ENCODE measurements around the gene TCF7L1.

TCF7L1 gene

GRCh38 chr2:85255456-85255812 lies 122.2 kb downstream of the TCF7L1 start:
- Mint-ChIP-seq H3K36me3 (no peaks in the 10 kb centered on the region), H3K4me3 (no peak overlapping the region), H3K4me1 (no peaks in the 10 kb centered on the region), H3K27ac (no peak overlapping the region), H3K9me3 (no peaks in the 10 kb centered on the region)
- no peak for ATAC-seq
- no peak for DNase-seq (ENCODE audit: low spot score in 2 of 2)

- Mint-ChIP-seq H3K9me3 (no peaks in the 10 kb centered on the region), H3K27ac (no peak overlapping the region), H3K4me3 (no peak overlapping the region), H3K4me1 (no peaks in the 10 kb centered on the region), H3K36me3 (no peaks in the 10 kb centered on the region)
- DNase-seq (ENCODE audit: low spot score in 2 of 2) (no peak), ATAC-seq (no peak)
These were observed 122.8 kb downstream of the TCF7L1 start for GRCh38 chr2:85255813-85256594.

- H3K9me3 Mint-ChIP-seq: no peaks in the 10 kb centered on the region
- H3K4me3 Mint-ChIP-seq: no peak overlapping the region
- ATAC-seq: no peak
- no peaks in the 10 kb centered on the region for H3K4me1 Mint-ChIP-seq
- no peak for DNase-seq (ENCODE audit: low spot score in 2 of 2)
- no peak overlapping the region for H3K27ac Mint-ChIP-seq
- H3K36me3 Mint-ChIP-seq: no peaks in the 10 kb centered on the region
These were observed 124.3 kb downstream of the TCF7L1 start for GRCh38 chr2:85257359-85257969.

GRCh38 chr2:85257970-85258605 lies 124.9 kb downstream of the TCF7L1 start:
- Mint-ChIP-seq H3K4me3 (no peak overlapping the region), H3K9me3 (no peaks in the 10 kb centered on the region), H3K27ac (no peak overlapping the region), H3K4me1 (no peaks in the 10 kb centered on the region), H3K36me3 (no peaks in the 10 kb centered on the region)
- peak; percentile 31 for ATAC-seq
- no peak for DNase-seq (ENCODE audit: low spot score in 2 of 2)

GRCh38 chr2:85259101-85259590 lies 126.0 kb downstream of the TCF7L1 start:
- H3K4me1 Mint-ChIP-seq: no peaks in the 10 kb centered on the region

GRCh38 chr2:85259879-85260278 lies 126.7 kb downstream of the TCF7L1 start:
- Mint-ChIP-seq H3K36me3 (no peaks in the 10 kb centered on the region), H3K27ac (no peak overlapping the region), H3K4me3 (no peak overlapping the region), H3K4me1 (no peaks in the 10 kb centered on the region), H3K9me3 (no peaks in the 10 kb centered on the region)
- ATAC-seq: no peak
- DNase-seq (ENCODE audit: low spot score in 2 of 2): no peak

More at GRCh38 chr2:85259101-85259590, 126.0 kb downstream of the TCF7L1 start:
- Mint-ChIP-seq H3K9me3 (no peaks in the 10 kb centered on the region), H3K36me3 (no peaks in the 10 kb centered on the region), H3K27ac (no peak overlapping the region), H3K4me3 (no peak overlapping the region)
- no peak for DNase-seq (ENCODE audit: low spot score in 2 of 2)
- ATAC-seq: no peak

- DNase-seq (ENCODE audit: low spot score in 2 of 2): no peak
- no peaks in the 10 kb centered on the region for H3K36me3 Mint-ChIP-seq
- no peaks in the 10 kb centered on the region for H3K4me1 Mint-ChIP-seq
- no peaks in the 10 kb centered on the region for H3K9me3 Mint-ChIP-seq
- no peak overlapping the region for H3K27ac Mint-ChIP-seq
- ATAC-seq: no peak
- H3K4me3 Mint-ChIP-seq: no peak overlapping the region
These were observed 130.4 kb downstream of the TCF7L1 start for GRCh38 chr2:85263591-85263990.

- no peak for ATAC-seq
- DNase-seq (ENCODE audit: low spot score in 2 of 2): no peak
- Mint-ChIP-seq H3K9me3 (no peaks in the 10 kb centered on the region), H3K27ac (no peak overlapping the region), H3K4me3 (no peak overlapping the region), H3K36me3 (no peaks in the 10 kb centered on the region), H3K4me1 (no peaks in the 10 kb centered on the region)
These were observed 131.3 kb downstream of the TCF7L1 start for GRCh38 chr2:85264471-85264870.

GRCh38 chr2:85265304-85265703 lies 132.1 kb downstream of the TCF7L1 start:
- no peak overlapping the region for H3K27ac Mint-ChIP-seq
- no peak for DNase-seq (ENCODE audit: low spot score in 2 of 2)
- ATAC-seq: no peak
- no peaks in the 10 kb centered on the region for H3K36me3 Mint-ChIP-seq
- H3K4me3 Mint-ChIP-seq: no peak overlapping the region
- no peaks in the 10 kb centered on the region for H3K9me3 Mint-ChIP-seq
- H3K4me1 Mint-ChIP-seq: no peaks in the 10 kb centered on the region

GRCh38 chr2:85266146-85267041 lies 133.2 kb downstream of the TCF7L1 start:
- Mint-ChIP-seq H3K27ac (no peak overlapping the region), H3K4me3 (no peak overlapping the region), H3K36me3 (no peaks in the 10 kb centered on the region), H3K4me1 (no peaks in the 10 kb centered on the region), H3K9me3 (no peaks in the 10 kb centered on the region)
- peak; percentile 80 for ATAC-seq
- DNase-seq (ENCODE audit: low spot score in 2 of 2): peak; percentile 68 to 86

GRCh38 chr2:85269959-85270358 lies 136.8 kb downstream of the TCF7L1 start:
- H3K27ac Mint-ChIP-seq: no peak overlapping the region
- DNase-seq (ENCODE audit: low spot score in 2 of 2): no peak
- no peaks in the 10 kb centered on the region for H3K9me3 Mint-ChIP-seq
- no peaks in the 10 kb centered on the region for H3K36me3 Mint-ChIP-seq
- no peak for ATAC-seq
- no peak overlapping the region for H3K4me3 Mint-ChIP-seq
- no peaks in the 10 kb centered on the region for H3K4me1 Mint-ChIP-seq

- Mint-ChIP-seq H3K4me1 (no peaks in the 10 kb centered on the region), H3K27ac (no peak overlapping the region), H3K4me3 (no peak overlapping the region), H3K36me3 (no peaks in the 10 kb centered on the region), H3K9me3 (no peaks in the 10 kb centered on the region)
- no peak for ATAC-seq
- no peak for DNase-seq (ENCODE audit: low spot score in 2 of 2)
These were observed 139.2 kb downstream of the TCF7L1 start for GRCh38 chr2:85272357-85272756.

- Mint-ChIP-seq H3K4me3 (no peak overlapping the region), H3K4me1 (no peaks in the 10 kb centered on the region), H3K27ac (no peak overlapping the region), H3K9me3 (no peaks in the 10 kb centered on the region), H3K36me3 (no peaks in the 10 kb centered on the region)
- DNase-seq (ENCODE audit: low spot score in 2 of 2) (no peak), ATAC-seq (peak; percentile 54)
These were observed 140.8 kb downstream of the TCF7L1 start for GRCh38 chr2:85273738-85274731.

GRCh38 chr2:85275984-85276540 lies 142.9 kb downstream of the TCF7L1 start:
- Mint-ChIP-seq H3K27ac (no peak overlapping the region), H3K36me3 (no peaks in the 10 kb centered on the region), H3K4me1 (no peaks in the 10 kb centered on the region), H3K4me3 (no peak overlapping the region), H3K9me3 (no peaks in the 10 kb centered on the region)
- DNase-seq (ENCODE audit: low spot score in 2 of 2) (no peak), ATAC-seq (no peak)
